ENCODE data around the gene ARGFX. TPM values are rescaled to one million over a fixed set of nuclear protein-coding genes. Genes with fewer than 3 reads are reported as not detected.

The ARGFX gene
- total RNA-seq, 1 donor from 2014 or later = not detected

DNA sequence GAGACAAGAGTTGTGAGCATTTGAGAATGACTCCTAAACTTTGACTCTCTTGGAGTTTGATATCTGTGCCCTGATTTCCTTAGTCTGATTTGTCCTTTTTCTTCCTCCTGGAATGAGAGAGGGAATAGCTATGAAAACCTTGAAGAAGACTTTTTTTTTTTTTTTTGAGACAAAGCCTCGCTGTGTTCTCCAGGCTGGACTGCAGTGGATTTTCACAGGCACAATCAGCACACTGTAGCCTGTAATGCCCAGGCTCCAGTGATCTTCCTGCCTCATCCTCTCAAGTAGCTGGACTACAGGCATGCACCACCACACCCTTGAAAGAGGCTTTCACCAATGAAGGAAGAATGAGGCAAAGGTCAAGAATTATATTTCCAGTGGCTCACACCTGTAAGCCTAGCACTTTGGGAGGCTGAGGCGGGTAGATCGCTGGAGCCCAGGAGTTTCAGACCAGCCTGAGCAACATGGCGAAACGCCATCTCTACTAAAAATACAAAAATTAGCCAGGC is 10.3 kb upstream of the ARGFX start:
- Mint-ChIP-seq H3K4me1 (no peaks in the 10 kb centered on the region), H3K27me3 (peaks cover 5% of the 10 kb centered on the region), H3K27ac (no peak overlapping the region), H3K36me3 (ENCODE audit: low read depth) (no peaks in the 10 kb centered on the region), H3K4me3 (no peak overlapping the region), H3K9me3 (no peaks in the 10 kb centered on the region)
- POLR2A ChIA-PET = interaction anchor here (0.7 kb wide), 1 partner anchor 711 kb away, joined by 8 read pairs; no protein-coding TSS in a partner anchor
- TF ChIP-seq, protein P1, sequence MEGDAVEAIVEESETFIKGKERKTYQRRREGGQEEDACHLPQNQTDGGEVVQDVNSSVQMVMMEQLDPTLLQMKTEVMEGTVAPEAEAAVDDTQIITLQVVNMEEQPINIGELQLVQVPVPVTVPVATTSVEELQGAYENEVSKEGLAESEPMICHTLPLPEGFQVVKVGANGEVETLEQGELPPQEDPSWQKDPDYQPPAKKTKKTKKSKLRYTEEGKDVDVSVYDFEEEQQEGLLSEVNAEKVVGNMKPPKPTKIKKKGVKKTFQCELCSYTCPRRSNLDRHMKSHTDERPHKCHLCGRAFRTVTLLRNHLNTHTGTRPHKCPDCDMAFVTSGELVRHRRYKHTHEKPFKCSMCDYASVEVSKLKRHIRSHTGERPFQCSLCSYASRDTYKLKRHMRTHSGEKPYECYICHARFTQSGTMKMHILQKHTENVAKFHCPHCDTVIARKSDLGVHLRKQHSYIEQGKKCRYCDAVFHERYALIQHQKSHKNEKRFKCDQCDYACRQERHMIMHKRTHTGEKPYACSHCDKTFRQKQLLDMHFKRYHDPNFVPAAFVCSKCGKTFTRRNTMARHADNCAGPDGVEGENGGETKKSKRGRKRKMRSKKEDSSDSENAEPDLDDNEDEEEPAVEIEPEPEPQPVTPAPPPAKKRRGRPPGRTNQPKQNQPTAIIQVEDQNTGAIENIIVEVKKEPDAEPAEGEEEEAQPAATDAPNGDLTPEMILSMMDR (IDR thresholded peaks at IDR 0.05) = no peak
- ATAC-seq (ENCODE audit: low read depth) = no peak
- CTCF ChIA-PET = no interaction called here
- intact Hi-C loops (cut with micrococcal nuclease) = no loop called here
- DNase-seq = no peak

DNA sequence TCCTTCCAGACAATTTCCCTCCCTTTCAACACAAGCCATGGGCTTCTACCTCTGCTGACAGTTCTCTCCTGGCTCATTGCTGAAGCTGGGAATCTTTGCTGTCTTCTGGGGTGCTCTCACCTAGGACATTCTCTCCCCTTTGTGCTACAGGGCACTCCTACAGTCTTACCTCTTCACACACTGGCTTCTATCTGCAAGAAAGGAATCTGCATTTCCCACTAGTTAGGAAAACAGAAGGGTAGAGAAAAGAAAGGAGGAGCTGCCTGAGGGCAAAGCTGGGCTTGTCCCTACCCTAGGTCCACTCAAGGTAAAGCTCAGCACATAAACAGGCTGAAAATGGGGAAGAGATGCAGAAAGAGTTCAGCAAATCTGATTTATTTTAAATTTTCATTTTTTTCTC is 5.6 kb upstream of the ARGFX start:
- ATAC-seq (ENCODE audit: low read depth) (no peak), DNase-seq (no peak)
- no peak overlapping the region for H3K4me3 Mint-ChIP-seq
- H3K9me3 Mint-ChIP-seq = no peaks in the 10 kb centered on the region
- peaks cover 5% of the 10 kb centered on the region for H3K27me3 Mint-ChIP-seq
- intact Hi-C loops (cut with micrococcal nuclease) = no loop called here
- H3K4me1 Mint-ChIP-seq = no peaks in the 10 kb centered on the region
- TF ChIP-seq, protein P1 (IDR thresholded peaks at IDR 0.05) = no peak
- ChIA-PET CTCF (no interaction called here), POLR2A (no interaction called here)
- H3K27ac Mint-ChIP-seq = no peak overlapping the region
- no peaks in the 10 kb centered on the region for H3K36me3 Mint-ChIP-seq (ENCODE audit: low read depth)

DNA sequence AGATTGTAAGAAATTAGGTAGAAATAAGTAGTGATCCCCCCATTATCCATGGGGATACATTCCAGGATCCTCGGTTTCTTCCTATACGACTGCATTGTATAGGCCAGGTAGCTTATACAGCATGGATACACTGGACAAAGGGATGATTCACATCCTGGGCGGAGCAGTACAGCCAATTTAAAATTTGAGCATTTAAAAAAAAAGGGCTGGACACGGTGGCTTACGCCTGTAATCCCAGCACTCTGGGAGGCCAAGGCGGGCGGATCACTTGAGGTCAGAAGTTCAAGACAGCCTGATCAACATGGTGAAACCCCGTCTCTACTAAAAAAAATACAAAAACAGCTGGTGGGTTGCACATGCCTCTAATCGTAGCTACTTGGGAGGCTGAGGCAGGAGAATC is 976 bp upstream of the ARGFX start:
- TF ChIP-seq, protein P1 (IDR thresholded peaks at IDR 0.05) = no peak
- ChIA-PET CTCF (no interaction called here), POLR2A (no interaction called here)
- ATAC-seq (ENCODE audit: low read depth) (no peak), DNase-seq (no peak)
- Mint-ChIP-seq H3K9me3 (no peaks in the 10 kb centered on the region), H3K36me3 (ENCODE audit: low read depth) (no peaks in the 10 kb centered on the region), H3K4me1 (no peaks in the 10 kb centered on the region), H3K4me3 (no peak overlapping the region), H3K27me3 (peaks cover under 1% of the 10 kb centered on the region), H3K27ac (no peak overlapping the region)
- intact Hi-C loops (cut with micrococcal nuclease) = no loop called here

DNA sequence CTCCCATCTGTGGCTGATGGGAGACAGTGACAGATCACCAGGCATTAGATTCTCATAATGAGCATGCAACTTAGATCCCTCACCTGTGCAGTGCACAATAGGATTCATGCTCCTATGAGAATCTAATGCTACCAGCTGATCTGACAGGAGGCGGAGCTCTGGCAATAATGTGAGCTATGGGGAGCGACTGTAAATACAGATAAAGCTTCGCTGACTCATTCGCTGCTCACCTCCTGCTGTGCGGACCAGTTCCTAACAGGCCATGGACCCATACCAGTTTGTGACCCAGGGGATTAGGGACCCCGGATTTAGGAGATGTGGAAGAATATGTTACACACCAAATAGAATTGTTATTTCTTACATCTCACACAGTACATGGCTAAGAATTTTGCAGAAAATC is 6.7 kb downstream of the ARGFX start:
- intact Hi-C loops (cut with micrococcal nuclease) = no loop called here
- H3K27ac Mint-ChIP-seq = no peak overlapping the region
- peaks cover 4% of the 10 kb centered on the region for H3K27me3 Mint-ChIP-seq
- ATAC-seq (ENCODE audit: low read depth) (no peak), DNase-seq (no peak)
- H3K9me3 Mint-ChIP-seq = no peaks in the 10 kb centered on the region
- ChIA-PET POLR2A (no interaction called here), CTCF (no interaction called here)
- no peaks in the 10 kb centered on the region for H3K36me3 Mint-ChIP-seq (ENCODE audit: low read depth)
- TF ChIP-seq, protein P1 (IDR thresholded peaks at IDR 0.05) = no peak
- no peak overlapping the region for H3K4me3 Mint-ChIP-seq
- H3K4me1 Mint-ChIP-seq = no peaks in the 10 kb centered on the region

DNA sequence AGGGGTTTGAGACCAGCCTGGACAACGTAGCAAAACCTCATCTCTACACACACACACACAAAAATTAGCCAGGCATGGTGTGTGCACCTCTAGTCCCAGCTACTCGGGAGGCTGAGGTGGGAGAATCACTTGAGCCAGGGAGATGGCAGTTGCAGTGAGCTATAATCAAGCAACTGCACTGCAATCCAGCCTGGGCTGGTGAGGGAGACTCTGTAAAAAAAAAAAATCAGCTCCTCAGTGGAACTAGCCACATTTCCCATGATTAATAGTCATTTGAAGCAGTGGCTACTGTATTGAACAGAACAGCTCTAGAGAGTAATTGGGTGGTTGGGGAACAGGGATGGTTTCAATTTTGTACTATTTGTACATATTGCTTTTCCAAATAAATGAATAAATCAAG is 13.9 kb downstream of the ARGFX start:
- Mint-ChIP-seq H3K27me3 (peaks cover 16% of the 10 kb centered on the region), H3K4me1 (no peaks in the 10 kb centered on the region), H3K9me3 (no peaks in the 10 kb centered on the region), H3K27ac (no peak overlapping the region), H3K36me3 (ENCODE audit: low read depth) (no peaks in the 10 kb centered on the region), H3K4me3 (no peak overlapping the region)
- intact Hi-C loops (cut with micrococcal nuclease) = no loop called here
- TF ChIP-seq, protein P1 (IDR thresholded peaks at IDR 0.05) = no peak
- ChIA-PET CTCF (no interaction called here), POLR2A (interaction anchor here (0.6 kb wide), 1 partner anchor 103 kb away, joined by 6 read pairs; no protein-coding TSS in a partner anchor)
- no peak for ATAC-seq (ENCODE audit: low read depth)
- DNase-seq = no peak

Data from activated B cell treated with CpG ODN at 0.5 μM for 24 hours (primary cell).